Measurements from ENCODE around the gene P4HTM. TPM values are rescaled to one million over a fixed set of nuclear protein-coding genes. Genes with fewer than 3 reads are reported as not detected.
A peak's percentile ranks its signal among the peaks of the same experiment; 100 is the strongest.

Gene P4HTM
- total RNA-seq (10 to 100 TPM; 58.4 to 69.0 TPM), polyA plus RNA-seq (ENCODE audit: insufficient read length in 2 of 2) (10 to 100 TPM; 70.7 to 82.7 TPM)
- long read RNA-seq, donor 1, transcript P4HTM-202 (9 exons, 2,127 nt) = major isoform, 20 of 48 reads
- long read RNA-seq, donor 1, partial matches to known transcripts = 17 of 48 reads
- long read RNA-seq, donor 1, other reads (novel, unspliced or antisense) = 7 of 48 reads
- long read RNA-seq, donor 2, transcript P4HTM-202 (9 exons, 2,127 nt) = major isoform, 9 of 9 reads
- long read RNA-seq, donor 2, partial matches to known transcripts = 0 of 9 reads
- long read RNA-seq, donor 2, other reads (novel, unspliced or antisense) = 0 of 9 reads
- long read RNA-seq, donor 3, transcript P4HTM-202 (9 exons, 2,127 nt) = major isoform, 5 of 9 reads
- long read RNA-seq, donor 3, partial matches to known transcripts = 0 of 9 reads
- long read RNA-seq, donor 3, other reads (novel, unspliced or antisense) = 0 of 9 reads
- long read RNA-seq, donor 4, transcript P4HTM-202 (9 exons, 2,127 nt) = major isoform, 16 of 43 reads
- long read RNA-seq, donor 4, partial matches to known transcripts = 23 of 43 reads
- long read RNA-seq, donor 4, other reads (novel, unspliced or antisense) = 0 of 43 reads

- Histone ChIP-seq H3K4me3 (ENCODE audit: low read depth, low read length) (peak within 1 kb of the TSS; percentile 81), H3K36me3 (ENCODE audit: control insufficient read depth, insufficient read depth, low read length) (peaks cover 24% of the 10 kb centered on the region), H3K27ac (ENCODE audit: low read depth, low read length) (peak within 1 kb of the TSS; percentile 98), H3K4me1 (ENCODE audit: control insufficient read depth, insufficient read depth, low read length) (peaks cover 30% of the 10 kb centered on the region), H3K9me3 (ENCODE audit: control insufficient read depth, insufficient read depth, low read length) (no peaks in the 10 kb centered on the region), H3K27me3 (ENCODE audit: control insufficient read depth, insufficient read depth, low read length) (no peaks in the 10 kb centered on the region)
- under 1% methylated on average over 91 of the region's 91 CpGs for WGBS (ENCODE audit: insufficient coverage)
- DNase-seq (ENCODE audit: low read depth in 4 of 6, low spot score in 6 of 6) = peak in 5 of 6 donors; percentile 69 to 96 (median 80)
These were observed at the start of gene P4HTM for GRCh38 chr3:48989796-48990635. Gene P4HTM (plus strand): TSS chr3:48990241. CDS start chr3:48990257, 16 bp downstream.

- H3K27ac ChIP-seq (ENCODE audit: low read depth, low read length) = no peak overlapping the region
- no peaks in the 10 kb centered on the region for H3K9me3 ChIP-seq (ENCODE audit: control insufficient read depth, insufficient read depth, low read length)
- no peaks in the 10 kb centered on the region for H3K4me1 ChIP-seq (ENCODE audit: control insufficient read depth, insufficient read depth, low read length)
- no peaks in the 10 kb centered on the region for H3K27me3 ChIP-seq (ENCODE audit: control insufficient read depth, insufficient read depth, low read length)
- no peak for DNase-seq (ENCODE audit: low read depth in 4 of 6, low spot score in 6 of 6)
- H3K4me3 ChIP-seq (ENCODE audit: low read depth, low read length) = no peak overlapping the region
- peaks cover 8% of the 10 kb centered on the region for H3K36me3 ChIP-seq (ENCODE audit: control insufficient read depth, insufficient read depth, low read length)
- WGBS (ENCODE audit: insufficient coverage) = no CpG with 5 or more reads among the region's 2 CpGs
These were observed 44.6 kb upstream of the P4HTM start for GRCh38 chr3:48945432-48945831.

- Histone ChIP-seq H3K27me3 (ENCODE audit: control insufficient read depth, insufficient read depth, low read length) (no peaks in the 10 kb centered on the region), H3K36me3 (ENCODE audit: control insufficient read depth, insufficient read depth, low read length) (peaks cover 8% of the 10 kb centered on the region), H3K9me3 (ENCODE audit: control insufficient read depth, insufficient read depth, low read length) (no peaks in the 10 kb centered on the region), H3K4me1 (ENCODE audit: control insufficient read depth, insufficient read depth, low read length) (no peaks in the 10 kb centered on the region), H3K27ac (ENCODE audit: low read depth, low read length) (no peak overlapping the region), H3K4me3 (ENCODE audit: low read depth, low read length) (no peak overlapping the region)
- DNase-seq (ENCODE audit: low read depth in 4 of 6, low spot score in 6 of 6) = no peak
- WGBS (ENCODE audit: insufficient coverage) = no CpG with 5 or more reads among the region's 4 CpGs
These were observed 44.0 kb upstream of the P4HTM start for GRCh38 chr3:48945891-48946549.

- H3K27ac ChIP-seq (ENCODE audit: low read depth, low read length) = no peak overlapping the region
- H3K27me3 ChIP-seq (ENCODE audit: control insufficient read depth, insufficient read depth, low read length) = no peaks in the 10 kb centered on the region
- peaks cover 13% of the 10 kb centered on the region for H3K36me3 ChIP-seq (ENCODE audit: control insufficient read depth, insufficient read depth, low read length)
- H3K4me1 ChIP-seq (ENCODE audit: control insufficient read depth, insufficient read depth, low read length) = no peaks in the 10 kb centered on the region
- H3K4me3 ChIP-seq (ENCODE audit: low read depth, low read length) = no peak overlapping the region
- no peaks in the 10 kb centered on the region for H3K9me3 ChIP-seq (ENCODE audit: control insufficient read depth, insufficient read depth, low read length)
- DNase-seq (ENCODE audit: low read depth in 4 of 6, low spot score in 6 of 6) = no peak
- WGBS (ENCODE audit: insufficient coverage) = no CpG with 5 or more reads among the region's 2 CpGs
These were observed 40.7 kb upstream of the P4HTM start for GRCh38 chr3:48949376-48949717.

GRCh38 chr3:48950051-48950450 lies 40.0 kb upstream of the P4HTM start:
- H3K36me3 ChIP-seq (ENCODE audit: control insufficient read depth, insufficient read depth, low read length) = peaks cover 10% of the 10 kb centered on the region
- no peaks in the 10 kb centered on the region for H3K27me3 ChIP-seq (ENCODE audit: control insufficient read depth, insufficient read depth, low read length)
- H3K4me1 ChIP-seq (ENCODE audit: control insufficient read depth, insufficient read depth, low read length) = no peaks in the 10 kb centered on the region
- no peak for DNase-seq (ENCODE audit: low read depth in 4 of 6, low spot score in 6 of 6)
- H3K9me3 ChIP-seq (ENCODE audit: control insufficient read depth, insufficient read depth, low read length) = no peaks in the 10 kb centered on the region
- no peak overlapping the region for H3K4me3 ChIP-seq (ENCODE audit: low read depth, low read length)
- no peak overlapping the region for H3K27ac ChIP-seq (ENCODE audit: low read depth, low read length)
- WGBS (ENCODE audit: insufficient coverage) = no CpG with 5 or more reads among the region's 1 CpG

- H3K4me1 ChIP-seq (ENCODE audit: control insufficient read depth, insufficient read depth, low read length) = no peaks in the 10 kb centered on the region
- H3K36me3 ChIP-seq (ENCODE audit: control insufficient read depth, insufficient read depth, low read length) = peaks cover 10% of the 10 kb centered on the region
- WGBS (ENCODE audit: insufficient coverage) = no CpG with 5 or more reads among the region's 4 CpGs
- H3K4me3 ChIP-seq (ENCODE audit: low read depth, low read length) = no peak overlapping the region
- DNase-seq (ENCODE audit: low read depth in 4 of 6, low spot score in 6 of 6) = no peak
- no peaks in the 10 kb centered on the region for H3K27me3 ChIP-seq (ENCODE audit: control insufficient read depth, insufficient read depth, low read length)
- H3K27ac ChIP-seq (ENCODE audit: low read depth, low read length) = no peak overlapping the region
- H3K9me3 ChIP-seq (ENCODE audit: control insufficient read depth, insufficient read depth, low read length) = no peaks in the 10 kb centered on the region
These were observed 38.3 kb upstream of the P4HTM start for GRCh38 chr3:48951764-48952163.

GRCh38 chr3:48952510-48953118 lies 37.4 kb upstream of the P4HTM start:
- Histone ChIP-seq H3K36me3 (ENCODE audit: control insufficient read depth, insufficient read depth, low read length) (peaks cover 10% of the 10 kb centered on the region), H3K27ac (ENCODE audit: low read depth, low read length) (no peak overlapping the region), H3K27me3 (ENCODE audit: control insufficient read depth, insufficient read depth, low read length) (no peaks in the 10 kb centered on the region), H3K4me3 (ENCODE audit: low read depth, low read length) (no peak overlapping the region), H3K4me1 (ENCODE audit: control insufficient read depth, insufficient read depth, low read length) (no peaks in the 10 kb centered on the region), H3K9me3 (ENCODE audit: control insufficient read depth, insufficient read depth, low read length) (no peaks in the 10 kb centered on the region)
- WGBS (ENCODE audit: insufficient coverage) = 84% methylated on average over 5 of the region's 8 CpGs
- peak in 3 of 6 donors; percentile 2 to 43 (median 7) for DNase-seq (ENCODE audit: low read depth in 4 of 6, low spot score in 6 of 6)

- no peak for DNase-seq (ENCODE audit: low read depth in 4 of 6, low spot score in 6 of 6)
- no peak overlapping the region for H3K4me3 ChIP-seq (ENCODE audit: low read depth, low read length)
- H3K9me3 ChIP-seq (ENCODE audit: control insufficient read depth, insufficient read depth, low read length) = no peaks in the 10 kb centered on the region
- H3K4me1 ChIP-seq (ENCODE audit: control insufficient read depth, insufficient read depth, low read length) = no peaks in the 10 kb centered on the region
- no peak overlapping the region for H3K27ac ChIP-seq (ENCODE audit: low read depth, low read length)
- 86% methylated on average over 1 of the region's 2 CpGs for WGBS (ENCODE audit: insufficient coverage)
- peaks cover 25% of the 10 kb centered on the region for H3K36me3 ChIP-seq (ENCODE audit: control insufficient read depth, insufficient read depth, low read length)
- H3K27me3 ChIP-seq (ENCODE audit: control insufficient read depth, insufficient read depth, low read length) = no peaks in the 10 kb centered on the region
These were observed 32.9 kb upstream of the P4HTM start for GRCh38 chr3:48957006-48957705.

Measured in spinal cord (tissue), 10 donors.